Measurements from ENCODE around the gene ZAR1. TPM values are rescaled to one million over a fixed set of nuclear protein-coding genes. Genes with fewer than 3 reads are reported as not detected.

The ZAR1 gene
- total RNA-seq, 1 experiment from 2014 or later: 0.47 TPM

DNA sequence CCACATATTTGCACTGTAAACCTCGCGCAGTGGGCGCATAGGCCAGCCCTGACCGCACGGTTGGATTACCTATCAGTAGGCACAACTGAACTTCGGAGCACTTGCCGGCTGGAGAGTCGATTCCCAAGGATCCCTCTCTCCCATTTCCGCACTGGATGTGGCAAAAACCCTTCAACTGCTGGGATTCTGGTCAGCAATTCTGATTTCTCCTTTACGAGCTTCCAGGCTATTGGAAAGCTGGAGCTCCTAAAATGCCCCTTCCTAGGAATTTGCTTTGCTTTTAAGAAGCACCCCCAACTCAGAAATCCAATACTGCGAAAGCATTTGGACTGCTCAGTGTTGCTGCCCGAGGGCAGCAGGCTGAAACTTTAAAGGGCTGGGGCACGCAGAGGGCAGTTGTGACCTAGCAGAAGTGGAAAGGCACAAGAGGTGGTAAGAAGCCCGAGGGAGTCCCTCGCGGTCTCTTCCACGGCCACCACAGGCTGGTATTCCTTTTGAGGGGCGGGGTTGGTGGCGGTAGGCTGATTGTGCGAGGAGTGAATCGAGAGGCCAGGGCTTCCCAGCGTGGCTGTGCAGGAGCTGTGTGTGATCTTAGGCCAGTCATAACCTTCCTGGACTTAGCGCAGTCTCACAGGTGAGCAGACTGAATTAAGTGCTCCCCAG, 1.6 kb downstream of the ZAR1 start:
- TF ChIP-seq POLR2AphosphoS5 (IDR thresholded peaks at IDR 0.05; ENCODE audit: low read depth, low read length): no peak
- TF ChIP-seq FOSL1 (IDR thresholded peaks at IDR 0.05; ENCODE audit: low read depth): no peak
- TF ChIP-seq ZNF274 (IDR thresholded peaks at IDR 0.05; ENCODE audit: low read depth, low read length): no peak
- TF ChIP-seq EZH2 (IDR thresholded peaks at IDR 0.05): no peak
- TF ChIP-seq, protein P1, sequence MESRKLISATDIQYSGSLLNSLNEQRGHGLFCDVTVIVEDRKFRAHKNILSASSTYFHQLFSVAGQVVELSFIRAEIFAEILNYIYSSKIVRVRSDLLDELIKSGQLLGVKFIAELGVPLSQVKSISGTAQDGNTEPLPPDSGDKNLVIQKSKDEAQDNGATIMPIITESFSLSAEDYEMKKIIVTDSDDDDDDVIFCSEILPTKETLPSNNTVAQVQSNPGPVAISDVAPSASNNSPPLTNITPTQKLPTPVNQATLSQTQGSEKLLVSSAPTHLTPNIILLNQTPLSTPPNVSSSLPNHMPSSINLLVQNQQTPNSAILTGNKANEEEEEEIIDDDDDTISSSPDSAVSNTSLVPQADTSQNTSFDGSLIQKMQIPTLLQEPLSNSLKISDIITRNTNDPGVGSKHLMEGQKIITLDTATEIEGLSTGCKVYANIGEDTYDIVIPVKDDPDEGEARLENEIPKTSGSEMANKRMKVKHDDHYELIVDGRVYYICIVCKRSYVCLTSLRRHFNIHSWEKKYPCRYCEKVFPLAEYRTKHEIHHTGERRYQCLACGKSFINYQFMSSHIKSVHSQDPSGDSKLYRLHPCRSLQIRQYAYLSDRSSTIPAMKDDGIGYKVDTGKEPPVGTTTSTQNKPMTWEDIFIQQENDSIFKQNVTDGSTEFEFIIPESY (IDR thresholded peaks at IDR 0.05; ENCODE audit: extremely low read depth, insufficient replicate concordance, low read length): no peak
- TF ChIP-seq CTCF (IDR thresholded peaks at IDR 0.05 in 2 of 3, conservative IDR thresholded peaks at IDR 0.05 in 1 of 3; ENCODE audit: borderline replicate concordance in 1 of 3, insufficient read depth in 1 of 3, low read depth in 2 of 3, low read length in 2 of 3): no peak
- no peak for TF ChIP-seq EGR1 (IDR thresholded peaks at IDR 0.05; ENCODE audit: low read depth)
- TF ChIP-seq TCF7L2 (IDR thresholded peaks at IDR 0.05; ENCODE audit: borderline replicate concordance, extremely low read depth, insufficient read depth, insufficient read length): no peak
- no peak for TF ChIP-seq RAD21 (IDR thresholded peaks at IDR 0.05; ENCODE audit: low read depth)
- no peak for TF ChIP-seq JUND (IDR thresholded peaks at IDR 0.05)
- TF ChIP-seq YY1 (IDR thresholded peaks at IDR 0.05; ENCODE audit: extremely low read depth, insufficient replicate concordance, low read depth, low read length): no peak
- no peak for TF ChIP-seq POLR2A (IDR thresholded peaks at IDR 0.05; ENCODE audit: borderline replicate concordance, extremely low read depth, insufficient read depth, insufficient read length)
- no peak for TF ChIP-seq CEBPB (IDR thresholded peaks at IDR 0.05; ENCODE audit: low read depth)
- TF ChIP-seq CBX3 (IDR thresholded peaks at IDR 0.05; ENCODE audit: low read depth): no peak

More for the DNA sequence above, 1.6 kb downstream of the ZAR1 start:
- Histone ChIP-seq H3K79me2 (ENCODE audit: insufficient read depth, low read length) (no peaks in the 10 kb centered on the region), H2AFZ (ENCODE audit: low read depth, low read length, poor library complexity, severe bottlenecking) (no peak overlapping the region), H3K27me3 (ENCODE audit: insufficient read depth, low read length) (no peaks in the 10 kb centered on the region), H3K27ac (ENCODE audit: low read depth, low read length) (no peak overlapping the region), H3K9ac (ENCODE audit: low read length) (no peak overlapping the region), H3K9me3 (ENCODE audit: control insufficient read depth in 1 of 2, insufficient read depth in 1 of 2, low read depth in 1 of 2, low read length in 2 of 2) (no peaks in the 10 kb centered on the region), H3K4me1 (ENCODE audit: control insufficient read depth in 1 of 2, insufficient read depth in 2 of 2, low read length in 2 of 2) (no peaks in the 10 kb centered on the region), H4K20me1 (ENCODE audit: insufficient read depth) (no peaks in the 10 kb centered on the region), H3K36me3 (ENCODE audit: control insufficient read depth in 1 of 2, insufficient read depth in 2 of 2, low read length in 2 of 2) (0 out of 4 replicates have a peak, but pooled peaks cover 0 to 2% of the 10 kb centered on the region in 2 experiments), H3K4me2 (ENCODE audit: low read length) (no peak overlapping the region), H3K9me2 (ENCODE audit: insufficient read depth) (no peaks in the 10 kb centered on the region), H3K4me3 (replicated peaks in 1 of 2; ENCODE audit: low read depth in 1 of 2, low read length in 2 of 2) (no peak overlapping the region)
- ChIA-PET CTCF (no interaction called here), POLR2A (no interaction called here), RAD21 (ENCODE audit: low non-redundant PET in 1 of 2, low total read pairs in 2 of 2, uncharacterized antibody in 2 of 2, unreplicated experiment in 2 of 2) (no interaction called here)
- no TSS peak for BruUV-seq (replicated peaks)
- intact Hi-C loops (cut with micrococcal nuclease): no loop called here
- DNase-seq (ENCODE audit: low read depth, low spot score): no peak
- ATAC-seq: no peak

Data from HCT116 (cell line).